IPS DF 6.9 (cell line): ENCODE measurements around the gene TSPAN15.
"Not testable (repeated sequence)": the region's sequence is repeated elsewhere in the genome, so short reads cannot be mapped to it uniquely, and the experiment has no call there.

ENCODE experiments used
- DNase-seq: peaks from one replicate; pipeline ENCODE4 v3.0.0-alpha.2; 2013; ENCODE audit warnings: low read depth, low spot score
- H3K27ac ChIP-seq: one replicate; pipeline ENCODE4 v1.5.1; 2013; ENCODE audit warnings: low read length, control low read depth
- H3K27me3 ChIP-seq: 2 replicates; pipeline ENCODE4 v1.6.1; 2013; ENCODE audit warnings: mild to moderate bottlenecking, low read length; ENCODE audit not compliant: control insufficient read depth, insufficient read depth
- H3K36me3 ChIP-seq: 2 replicates; pipeline ENCODE4 v1.6.1; 2013; ENCODE audit warnings: low read length; ENCODE audit not compliant: control insufficient read depth, insufficient read depth
- H3K4me1 ChIP-seq: 2 replicates; pipeline ENCODE4 v1.6.1; 2013; ENCODE audit warnings: low read length; ENCODE audit not compliant: control insufficient read depth, insufficient read depth
- H3K4me3 ChIP-seq: 2 replicates; pipeline ENCODE4 v1.5.1; 2013; ENCODE audit warnings: mild to moderate bottlenecking, low read length
- H3K9me3 ChIP-seq: 2 replicates; pipeline ENCODE4 v1.6.1; 2013; ENCODE audit warnings: low read length, inconsistent platforms; ENCODE audit not compliant: control insufficient read depth, insufficient read depth
- WGBS: extraction: QIAGEN DNeasy Blood & Tissue Kit; methylation state at CpG from one replicate; pipeline ENCODE4 v1.1.7; 2013; ENCODE audit warnings: mixed read lengths, missing lambda C conversion rate; ENCODE audit not compliant: insufficient read length, insufficient coverage; 5-methylcytosine and 5-hydroxymethylcytosine counted together

TSPAN15 gene

DNA sequence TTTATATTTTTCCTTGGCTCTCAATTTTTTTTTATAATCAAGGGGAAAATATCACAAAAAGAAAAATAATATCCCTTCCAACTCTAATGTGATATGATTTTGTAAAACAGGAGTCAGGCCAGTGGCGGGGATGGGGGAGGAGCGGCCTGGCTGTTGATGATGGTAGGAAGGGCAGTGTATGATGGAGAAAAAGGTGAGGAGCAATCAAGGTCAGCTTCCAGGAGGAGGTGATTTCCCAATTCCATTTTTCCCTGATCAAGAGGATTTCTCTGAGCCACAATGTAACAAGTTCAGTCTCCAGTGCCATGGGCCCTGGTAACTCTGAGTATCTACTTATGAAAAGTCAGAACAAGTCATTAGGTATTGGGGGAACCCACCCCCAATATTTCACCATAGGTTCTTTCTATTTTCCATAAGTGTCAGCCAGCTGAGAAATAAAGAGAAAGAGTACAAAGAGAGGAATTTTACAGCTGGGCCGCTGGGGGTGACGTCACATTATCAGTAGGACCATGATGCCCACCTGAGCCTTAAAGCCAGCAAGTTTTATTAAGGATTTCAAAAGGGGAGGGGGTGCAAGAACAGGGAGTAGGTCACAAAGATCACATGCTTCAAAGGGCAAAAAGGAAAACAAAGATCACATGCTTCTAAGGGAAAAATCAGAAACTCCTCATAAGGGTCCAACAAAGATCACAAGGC lies 37.0 kb downstream of the TSPAN15 start:
- not testable (repeated sequence) for H3K9me3 ChIP-seq, H3K27me3 ChIP-seq, DNase-seq, H3K27ac ChIP-seq, H3K4me3 ChIP-seq, H3K4me1 ChIP-seq, H3K36me3 ChIP-seq
- no CpG with 5 or more reads among the region's 4 CpGs for WGBS

DNA sequence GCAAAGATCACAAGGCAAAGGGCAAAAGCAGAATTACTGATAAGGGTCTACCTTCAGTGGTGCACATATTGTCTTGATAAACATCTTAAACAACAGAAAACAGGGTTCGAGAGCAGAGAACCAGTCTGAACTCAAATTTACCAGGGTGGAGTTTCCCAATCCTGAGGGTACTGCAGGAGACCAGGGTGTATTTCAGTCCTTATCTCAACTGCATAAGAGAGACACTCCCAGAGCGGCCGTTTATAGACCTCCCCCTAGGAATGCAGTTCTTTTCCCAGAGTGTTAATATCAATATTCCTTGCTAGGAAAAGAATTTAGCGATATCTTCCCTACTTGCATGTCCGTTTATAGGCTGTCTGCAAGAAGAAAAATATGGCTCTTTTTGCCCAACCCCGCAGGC lies 37.6 kb downstream of the TSPAN15 start:
- H3K9me3 ChIP-seq, H3K27me3 ChIP-seq, H3K36me3 ChIP-seq, DNase-seq, H3K27ac ChIP-seq, H3K4me1 ChIP-seq, H3K4me3 ChIP-seq: not testable (repeated sequence)
- no CpG with 5 or more reads among the region's 6 CpGs for WGBS

DNA sequence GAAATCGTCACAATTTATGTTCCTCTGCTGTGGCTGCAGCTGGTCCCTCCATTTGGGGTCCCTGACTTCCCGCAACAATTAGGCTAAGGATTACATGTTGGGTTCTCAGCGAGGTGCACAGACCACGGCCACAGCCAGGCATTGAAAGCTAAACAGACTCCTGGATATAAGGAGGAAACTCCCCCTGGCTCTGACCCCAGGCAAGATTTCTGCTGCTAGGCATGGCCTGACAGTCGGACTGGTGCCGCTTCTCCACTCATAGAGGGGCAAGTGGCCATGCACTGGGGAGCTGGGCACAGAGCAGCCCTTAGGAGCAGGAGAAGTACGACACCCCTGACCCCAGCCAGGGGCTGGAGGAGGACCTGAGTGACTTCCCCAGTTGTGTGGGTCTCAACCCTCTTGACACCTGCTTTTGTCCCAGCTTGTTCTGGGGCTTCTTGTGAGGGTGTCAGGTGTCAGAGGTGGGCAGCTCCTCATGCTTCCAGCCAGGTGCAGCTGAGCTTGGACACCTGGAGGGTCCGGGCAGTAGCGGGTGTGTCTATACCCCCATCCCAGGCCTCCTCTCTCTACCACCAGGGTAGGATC lies 38.3 kb downstream of the TSPAN15 start:
- no peaks in the 10 kb centered on the region; the same call in 1 of the 2 replicates for H3K36me3 ChIP-seq
- DNase-seq: no peak
- no peaks in the 10 kb centered on the region for H3K27me3 ChIP-seq
- 0 out of 2 replicates have a peak, but pooled peaks cover 2% of the 10 kb centered on the region for H3K9me3 ChIP-seq
- H3K4me1 ChIP-seq: no peaks in the 10 kb centered on the region; the same call in 1 of the 2 replicates
- WGBS: no CpG with 5 or more reads among the region's 9 CpGs
- H3K27ac ChIP-seq: no peak overlapping the region
- H3K4me3 ChIP-seq: no peak overlapping the region

DNA sequence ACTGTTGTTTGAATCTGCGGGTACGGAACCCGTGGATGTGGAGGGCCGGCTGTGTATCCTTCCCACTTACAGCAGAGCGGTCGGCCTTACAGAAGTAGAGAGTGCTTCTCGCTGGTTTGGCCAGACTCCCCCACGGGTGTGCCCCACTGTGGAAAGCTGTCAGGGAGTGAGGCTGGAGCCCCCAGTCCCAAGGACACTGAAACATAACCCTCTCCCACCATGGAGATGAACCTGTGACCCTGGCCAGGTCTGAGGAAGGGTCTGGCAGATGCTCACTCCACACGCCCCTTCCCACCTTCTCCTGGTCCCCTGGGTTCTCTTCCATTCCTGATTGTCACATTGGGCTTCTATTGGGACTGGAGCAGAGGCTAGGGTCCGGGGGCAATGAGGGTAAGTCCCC lies 39.6 kb downstream of the TSPAN15 start:
- H3K4me3 ChIP-seq: no peak overlapping the region
- no peaks in the 10 kb centered on the region; the same call in 1 of the 2 replicates for H3K36me3 ChIP-seq
- no peaks in the 10 kb centered on the region for H3K27me3 ChIP-seq
- 0 out of 2 replicates have a peak, but pooled peaks cover 2% of the 10 kb centered on the region for H3K9me3 ChIP-seq
- DNase-seq: no peak
- WGBS: no CpG with 5 or more reads among the region's 10 CpGs
- no peak overlapping the region for H3K27ac ChIP-seq
- no peaks in the 10 kb centered on the region; the same call in 1 of the 2 replicates for H3K4me1 ChIP-seq

DNA sequence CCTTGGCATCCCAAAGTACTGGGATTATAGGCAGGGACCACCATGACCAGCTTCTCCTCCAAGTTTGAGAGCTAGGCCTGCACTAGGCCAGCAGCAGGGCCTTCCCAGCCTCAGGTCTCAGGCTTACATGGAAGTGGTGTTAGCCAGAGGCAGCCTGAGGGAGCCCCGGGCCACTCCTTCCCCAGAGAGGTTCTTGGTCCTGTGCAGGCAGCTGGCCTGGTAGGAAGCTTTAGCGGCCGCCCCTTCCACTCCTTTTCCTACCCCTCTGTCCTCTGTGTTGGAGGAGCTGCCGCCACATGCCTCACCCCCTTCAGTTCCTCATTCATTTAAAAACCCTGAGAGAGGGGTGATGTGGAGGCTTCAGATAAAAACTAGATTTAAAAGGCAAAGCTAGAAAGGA lies 40.3 kb downstream of the TSPAN15 start:
- Histone ChIP-seq H3K27ac (no peak overlapping the region), H3K9me3 (0 out of 2 replicates have a peak, but pooled peaks cover 2% of the 10 kb centered on the region), H3K4me3 (no peak overlapping the region), H3K27me3 (no peaks in the 10 kb centered on the region), H3K4me1 (no peaks in the 10 kb centered on the region; the same call in 1 of the 2 replicates), H3K36me3 (no peaks in the 10 kb centered on the region; the same call in 1 of the 2 replicates)
- DNase-seq: no peak
- WGBS: no CpG with 5 or more reads among the region's 4 CpGs

DNA sequence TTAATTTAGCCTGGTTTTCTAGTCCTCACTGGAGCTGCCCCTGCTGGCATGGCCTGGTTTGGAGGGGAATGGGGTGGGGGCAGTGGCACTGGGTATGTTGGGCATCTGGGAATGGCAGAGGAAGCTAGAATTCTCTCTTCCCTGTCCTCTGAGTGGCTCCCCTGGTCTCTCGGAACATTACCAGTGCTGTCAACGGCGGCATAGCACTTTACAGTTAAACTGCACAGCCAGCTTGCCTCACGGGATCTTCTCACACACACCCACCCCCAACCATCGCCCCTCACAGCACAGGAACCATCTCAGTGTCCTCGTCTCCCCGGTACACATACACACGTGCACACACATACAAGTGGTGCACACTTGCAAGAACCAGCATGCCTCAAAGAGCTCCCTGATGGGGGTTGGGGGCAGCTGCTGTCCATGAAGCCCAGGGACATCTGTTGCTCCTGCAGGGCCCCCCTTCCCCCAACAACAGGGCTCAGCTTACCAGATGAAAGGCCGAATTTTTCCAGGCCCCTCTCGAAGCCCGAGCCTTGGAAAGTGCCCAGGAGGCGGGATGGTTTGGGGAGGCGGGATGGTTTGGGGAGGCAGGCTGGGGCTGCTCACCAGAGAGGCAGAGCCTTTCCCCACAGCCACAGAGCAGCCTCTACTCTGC lies 41.0 kb downstream of the TSPAN15 start:
- WGBS: no CpG with 5 or more reads among the region's 13 CpGs
- Histone ChIP-seq H3K36me3 (no peaks in the 10 kb centered on the region; the same call in 1 of the 2 replicates), H3K4me3 (no peak overlapping the region), H3K27me3 (no peaks in the 10 kb centered on the region), H3K9me3 (0 out of 2 replicates have a peak, but pooled peaks cover 2% of the 10 kb centered on the region), H3K4me1 (no peaks in the 10 kb centered on the region; the same call in 1 of the 2 replicates), H3K27ac (no peak overlapping the region)
- DNase-seq: no peak

DNA sequence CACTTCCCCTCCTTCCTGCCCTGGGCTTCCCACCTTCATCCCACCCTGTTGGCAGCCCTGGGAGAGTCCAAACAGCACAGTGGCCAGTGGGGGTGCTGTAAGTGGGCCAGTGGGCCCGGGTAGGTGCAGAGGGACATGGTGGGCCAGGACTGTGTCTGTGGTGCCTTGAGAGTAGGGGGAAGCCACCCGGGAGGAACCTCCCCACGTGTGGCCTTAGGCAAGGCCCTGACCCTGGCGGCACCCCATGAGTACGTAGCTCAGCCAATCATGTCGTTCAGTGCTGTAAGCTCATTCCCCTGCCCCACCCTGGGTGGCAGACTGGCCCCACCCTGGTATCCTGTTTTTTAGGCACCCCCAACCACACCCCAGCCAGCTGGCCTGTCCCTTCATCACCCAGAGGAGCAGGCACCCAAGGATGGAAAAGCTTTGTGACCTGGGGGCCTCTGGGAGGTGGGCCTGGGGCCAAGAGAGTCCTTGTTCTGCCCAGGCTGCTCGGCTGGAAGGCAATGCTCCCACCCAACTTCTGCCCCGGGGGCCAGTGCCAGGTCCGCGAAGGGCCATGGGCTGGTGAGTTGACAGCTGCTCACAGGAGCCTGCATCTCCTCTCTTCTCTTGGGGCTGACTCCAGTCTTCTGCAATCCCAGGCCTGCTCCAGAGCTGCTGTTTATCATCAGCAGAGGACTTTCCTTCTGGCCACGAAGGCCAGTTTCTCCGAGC lies 41.6 kb downstream of the TSPAN15 start:
- no peaks in the 10 kb centered on the region; the same call in 1 of the 2 replicates for H3K36me3 ChIP-seq
- no CpG with 5 or more reads among the region's 12 CpGs for WGBS
- no peaks in the 10 kb centered on the region for H3K9me3 ChIP-seq
- no peaks in the 10 kb centered on the region for H3K27me3 ChIP-seq
- no peak overlapping the region for H3K27ac ChIP-seq
- H3K4me1 ChIP-seq: no peaks in the 10 kb centered on the region; the same call in 1 of the 2 replicates
- DNase-seq: no peak
- no peak overlapping the region; the same call in 1 of the 2 replicates for H3K4me3 ChIP-seq

DNA sequence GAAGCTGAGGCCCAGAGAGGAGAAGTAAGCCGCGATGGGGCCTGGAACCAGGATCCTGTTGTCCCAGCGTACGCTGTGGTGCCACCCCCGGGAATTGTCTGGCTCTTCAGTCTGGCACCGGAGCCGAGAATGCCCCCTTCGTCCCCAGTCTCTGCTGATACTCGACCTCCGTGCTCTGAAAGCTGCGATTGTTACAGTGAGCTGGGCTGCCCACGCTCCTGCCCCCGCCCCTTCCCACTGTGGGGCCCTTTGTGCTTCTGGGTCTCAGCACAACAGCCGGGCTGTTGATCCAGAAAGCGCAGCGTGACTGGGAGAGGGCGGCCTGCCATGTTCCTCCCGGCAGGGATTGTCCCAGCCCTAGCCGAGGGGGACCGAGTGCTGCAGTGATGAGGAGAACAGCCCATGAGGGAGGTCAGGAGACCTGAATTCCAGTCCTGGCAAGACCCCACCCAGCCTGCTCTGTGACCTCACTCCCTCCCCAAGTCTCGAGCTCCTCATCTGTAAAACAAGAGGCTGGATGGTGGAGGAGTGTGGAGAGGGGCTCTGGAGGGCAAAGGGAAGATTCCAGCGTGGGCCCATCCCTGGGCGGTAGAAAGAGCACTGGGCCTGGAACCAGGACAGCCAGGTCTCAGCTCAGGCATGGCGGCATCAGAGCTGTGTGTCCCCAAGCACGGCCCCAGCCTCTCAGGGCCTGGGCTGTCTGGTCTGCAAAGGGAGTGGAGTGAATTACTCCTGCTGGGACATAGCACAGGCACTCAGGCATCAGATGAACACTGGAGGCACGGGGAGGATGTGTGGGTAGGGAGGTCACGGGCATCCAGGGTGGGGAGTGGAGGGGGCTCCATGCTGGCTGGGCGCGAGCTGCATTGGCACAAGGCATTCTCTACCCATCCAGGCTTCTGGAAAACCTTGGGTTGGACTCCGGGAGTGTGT lies 43.6 kb downstream of the TSPAN15 start:
- Histone ChIP-seq H3K4me3 (no peak overlapping the region), H3K27me3 (no peaks in the 10 kb centered on the region), H3K36me3 (no peaks in the 10 kb centered on the region), H3K27ac (no peak overlapping the region), H3K4me1 (no peaks in the 10 kb centered on the region; the same call in 1 of the 2 replicates), H3K9me3 (no peaks in the 10 kb centered on the region)
- DNase-seq: no peak
- no CpG with 5 or more reads among the region's 30 CpGs for WGBS

DNA sequence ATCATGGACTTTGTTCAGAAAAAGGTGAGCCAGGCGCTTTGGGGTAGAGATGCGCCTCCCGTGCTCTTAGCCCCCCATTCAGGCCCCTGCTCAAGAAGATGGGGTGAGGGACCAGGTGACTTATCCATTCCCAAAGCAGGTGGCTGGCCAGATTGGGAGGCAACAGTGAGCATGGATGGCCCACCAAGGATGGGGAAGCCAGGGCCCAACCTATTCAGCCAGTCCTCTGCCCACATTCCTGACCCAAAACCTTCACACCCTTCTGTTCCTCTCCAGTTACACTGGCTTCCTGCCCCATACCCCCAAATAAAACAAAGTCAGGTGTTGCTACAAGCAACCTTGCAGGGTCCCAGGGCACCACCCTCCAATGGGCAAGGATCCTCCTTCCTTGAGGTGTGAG lies 44.4 kb downstream of the TSPAN15 start:
- H3K36me3 ChIP-seq: no peaks in the 10 kb centered on the region
- no peak overlapping the region for H3K27ac ChIP-seq
- H3K4me1 ChIP-seq: no peaks in the 10 kb centered on the region; the same call in 1 of the 2 replicates
- WGBS: no CpG with 5 or more reads among the region's 3 CpGs
- H3K4me3 ChIP-seq: no peak overlapping the region
- no peak for DNase-seq
- H3K9me3 ChIP-seq: no peaks in the 10 kb centered on the region
- H3K27me3 ChIP-seq: no peaks in the 10 kb centered on the region
